K562 (cell line): ENCODE data around the gene MMP28. TPM values are rescaled to one million over a fixed set of nuclear protein-coding genes. Genes with fewer than 3 reads are reported as not detected.

Experiments
- E2F8 ChIP-seq: fragments of 450-650 bp; IDR thresholded peaks from 2 replicates; pipeline ENCODE4 v1.7.1; 2018; ENCODE audit warnings: mild to moderate bottlenecking, low read depth; ENCODE audit not compliant: partially characterized antibody
- GABPB2 ChIP-seq: fragments of 250-450 bp; sonication (Bioruptor Pico); conservative IDR thresholded peaks from 2 replicates; pipeline ENCODE4 v1.5.1; 2021; ENCODE audit warnings: mild to moderate bottlenecking
- MAFF ChIP-seq: IDR thresholded peaks from 2 replicates; pipeline ENCODE4 v1.6.1; 2012; ENCODE audit warnings: low read length, improper control_type of control experiment
- MCM3 ChIP-seq: fragments of 450-650 bp; IDR thresholded peaks from 2 replicates; pipeline ENCODE4 v1.6.1; 2016
- NONO ChIP-seq, 2 experiments: fragments of 200-400 bp in 1 of 2; fragments of 450-650 bp in 1 of 2; formaldehyde crosslinking in 1 of 2; IDR thresholded peaks; 2 replicates each; pipeline ENCODE4 v1.6.1; 2017; ENCODE audit warnings: low read depth in 2 of 2, mild to moderate bottlenecking in 2 of 2, moderate library complexity in 2 of 2, low read length in 1 of 2
- PRMT5 ChIP-seq: sonication (generic); formaldehyde crosslinking; IDR thresholded peaks from 2 replicates; pipeline ENCODE4 v1.5.0; 2020; ENCODE audit warnings: missing genetic modification reagents
- RAD51 ChIP-seq: fragments of 450-650 bp; IDR thresholded peaks from 2 replicates; pipeline ENCODE4 v1.7.1; 2016; ENCODE audit warnings: low read depth, mild to moderate bottlenecking, borderline replicate concordance
- RFX5 ChIP-seq: IDR thresholded peaks from 2 replicates; pipeline ENCODE4 v1.6.1; 2011; ENCODE audit warnings: low read depth, mild to moderate bottlenecking, improper control_type of control experiment, low read length
- SLC30A9 ChIP-seq: fragments of 250-450 bp; sonication (Bioruptor Pico); IDR thresholded peaks from 2 replicates; pipeline ENCODE4 v1.8.0; 2022; ENCODE audit warnings: mild to moderate bottlenecking, moderate library complexity
- U2AF1 ChIP-seq: fragments of 200-400 bp; formaldehyde crosslinking; optimal IDR thresholded peaks from 2 replicates; pipeline ENCODE3; 2017; ENCODE audit warnings: mild to moderate bottlenecking, low read depth, low read length, moderate library complexity
- ZFP36 ChIP-seq: fragments of 150-350 bp; IDR thresholded peaks from 2 replicates; pipeline ENCODE4 v1.6.1; 2018; ENCODE audit warnings: low read length, low read depth; ENCODE audit not compliant: partially characterized antibody
- ZNF165 ChIP-seq: fragments of 250-450 bp; sonication (Bioruptor Pico); IDR thresholded peaks from 2 replicates; pipeline ENCODE4 v1.4.0; 2020; ENCODE audit warnings: borderline replicate concordance
- ZNF586 ChIP-seq: fragments of 450-650 bp; formaldehyde crosslinking; conservative IDR thresholded peaks from 2 replicates; pipeline ENCODE4 v1.4.0; 2020; ENCODE audit warnings: mild to moderate bottlenecking, moderate library complexity
- polyA plus RNA-seq, 8 experiments: library from polyadenylated mRNA; depleted of rRNA in 4 of 8; stranded (reverse) in 5 of 8; unstranded in 3 of 8; fragments of >200 nt; fragmentation: Nextera tagmentation in 2 of 8; fragmentation: Illumina TruSeq in 1 of 8; extraction: Ambion mirVana in 2 of 8; extraction: Trizol in 1 of 8; gene quantifications; 2 replicates each; pipeline versions ENCODE4 v1.2.1 to v1.2.3, GENCODE V29; 2011 to 2014; ENCODE audit warnings: inconsistent platforms in 1 of 8, missing spikeins in 1 of 8
- total RNA-seq, 7 experiments: library from RNA; depleted of rRNA in 6 of 7; stranded (reverse); fragments of >200 nt in 6 of 7; fragmentation: Illumina TruSeq in 2 of 7; extraction: Trizol in 2 of 7; gene quantifications; 2 replicates each; pipeline versions ENCODE4 v1.2.1 to v1.2.3, GENCODE V29; 2011 to 2021; ENCODE audit warnings: low replicate concordance in 1 of 7
- TF ChIP-seq, protein P1 (sequence below): fragments of 250-450 bp; sonication (Bioruptor Pico); IDR thresholded peaks from 2 replicates; pipeline ENCODE4 v1.9.0; 2021; ENCODE audit warnings: mild to moderate bottlenecking, inconsistent platforms
- TF ChIP-seq, protein P2 (sequence below), 3 experiments: IDR thresholded peaks in 2 of 3; conservative IDR thresholded peaks in 1 of 3; 2 replicates each; pipeline ENCODE4 v1.5.1; 2011 to 2012; ENCODE audit warnings: low read length in 3 of 3, mild to moderate bottlenecking in 3 of 3, control low read depth in 2 of 3, improper control_type of control experiment in 1 of 3, inconsistent platforms in 1 of 3, low read depth in 1 of 3, mixed read lengths in 1 of 3, moderate library complexity in 1 of 3; ENCODE audit not compliant: insufficient read depth in 2 of 3
- TF ChIP-seq, protein P3 (sequence below), 2 experiments: fragments of 450-650 bp in 1 of 2; IDR thresholded peaks; 2 replicates each; pipeline ENCODE4 v1.6.1; 2011 to 2017; ENCODE audit warnings: low read depth in 2 of 2, antibody characterized with exemption in 1 of 2, borderline replicate concordance in 1 of 2, low read length in 1 of 2, mild to moderate bottlenecking in 1 of 2, mixed read lengths in 1 of 2; ENCODE audit not compliant: control insufficient read depth in 1 of 2

The MMP28 gene
- total and polyA plus RNA-seq, 9 of the 15 experiments (the other 6 are each of a cell fraction or from before 2014, with no cell fraction given), result not detected

- TF ChIP-seq, protein P1, sequence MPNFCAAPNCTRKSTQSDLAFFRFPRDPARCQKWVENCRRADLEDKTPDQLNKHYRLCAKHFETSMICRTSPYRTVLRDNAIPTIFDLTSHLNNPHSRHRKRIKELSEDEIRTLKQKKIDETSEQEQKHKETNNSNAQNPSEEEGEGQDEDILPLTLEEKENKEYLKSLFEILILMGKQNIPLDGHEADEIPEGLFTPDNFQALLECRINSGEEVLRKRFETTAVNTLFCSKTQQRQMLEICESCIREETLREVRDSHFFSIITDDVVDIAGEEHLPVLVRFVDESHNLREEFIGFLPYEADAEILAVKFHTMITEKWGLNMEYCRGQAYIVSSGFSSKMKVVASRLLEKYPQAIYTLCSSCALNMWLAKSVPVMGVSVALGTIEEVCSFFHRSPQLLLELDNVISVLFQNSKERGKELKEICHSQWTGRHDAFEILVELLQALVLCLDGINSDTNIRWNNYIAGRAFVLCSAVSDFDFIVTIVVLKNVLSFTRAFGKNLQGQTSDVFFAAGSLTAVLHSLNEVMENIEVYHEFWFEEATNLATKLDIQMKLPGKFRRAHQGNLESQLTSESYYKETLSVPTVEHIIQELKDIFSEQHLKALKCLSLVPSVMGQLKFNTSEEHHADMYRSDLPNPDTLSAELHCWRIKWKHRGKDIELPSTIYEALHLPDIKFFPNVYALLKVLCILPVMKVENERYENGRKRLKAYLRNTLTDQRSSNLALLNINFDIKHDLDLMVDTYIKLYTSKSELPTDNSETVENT, result peak; percentile 55; the same call in 1 of the 2 replicates
- TF ChIP-seq ZFP36 (peak; percentile 29), RFX5 (no peak), MAFF (no peak), RAD51 (no peak), SLC30A9 (CRISPR knock-in tag) (no peak), ZNF586 (CRISPR knock-in tag) (no peak), NONO (IDR thresholded peaks at IDR 0.05; ENCODE audit: low read depth in 2 of 2, low read length in 1 of 2) (peak in 1 of 2 experiments; percentile 65; a peak in 1 of 4 replicates), PRMT5 (CRISPR knock-in tag) (no peak), U2AF1 (peak; percentile 53), ZNF165 (CRISPR knock-in tag) (no peak), E2F8 (no peak), GABPB2 (no peak), MCM3 (no peak)
- TF ChIP-seq, protein P2, sequence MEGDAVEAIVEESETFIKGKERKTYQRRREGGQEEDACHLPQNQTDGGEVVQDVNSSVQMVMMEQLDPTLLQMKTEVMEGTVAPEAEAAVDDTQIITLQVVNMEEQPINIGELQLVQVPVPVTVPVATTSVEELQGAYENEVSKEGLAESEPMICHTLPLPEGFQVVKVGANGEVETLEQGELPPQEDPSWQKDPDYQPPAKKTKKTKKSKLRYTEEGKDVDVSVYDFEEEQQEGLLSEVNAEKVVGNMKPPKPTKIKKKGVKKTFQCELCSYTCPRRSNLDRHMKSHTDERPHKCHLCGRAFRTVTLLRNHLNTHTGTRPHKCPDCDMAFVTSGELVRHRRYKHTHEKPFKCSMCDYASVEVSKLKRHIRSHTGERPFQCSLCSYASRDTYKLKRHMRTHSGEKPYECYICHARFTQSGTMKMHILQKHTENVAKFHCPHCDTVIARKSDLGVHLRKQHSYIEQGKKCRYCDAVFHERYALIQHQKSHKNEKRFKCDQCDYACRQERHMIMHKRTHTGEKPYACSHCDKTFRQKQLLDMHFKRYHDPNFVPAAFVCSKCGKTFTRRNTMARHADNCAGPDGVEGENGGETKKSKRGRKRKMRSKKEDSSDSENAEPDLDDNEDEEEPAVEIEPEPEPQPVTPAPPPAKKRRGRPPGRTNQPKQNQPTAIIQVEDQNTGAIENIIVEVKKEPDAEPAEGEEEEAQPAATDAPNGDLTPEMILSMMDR (IDR thresholded peaks at IDR 0.05 in 2 of 3, conservative IDR thresholded peaks at IDR 0.05 in 1 of 3; ENCODE audit: insufficient read depth in 2 of 3, low read depth in 1 of 3, low read length in 3 of 3), result peak; percentile 87 to 99 (median 97)
- TF ChIP-seq, protein P3, sequence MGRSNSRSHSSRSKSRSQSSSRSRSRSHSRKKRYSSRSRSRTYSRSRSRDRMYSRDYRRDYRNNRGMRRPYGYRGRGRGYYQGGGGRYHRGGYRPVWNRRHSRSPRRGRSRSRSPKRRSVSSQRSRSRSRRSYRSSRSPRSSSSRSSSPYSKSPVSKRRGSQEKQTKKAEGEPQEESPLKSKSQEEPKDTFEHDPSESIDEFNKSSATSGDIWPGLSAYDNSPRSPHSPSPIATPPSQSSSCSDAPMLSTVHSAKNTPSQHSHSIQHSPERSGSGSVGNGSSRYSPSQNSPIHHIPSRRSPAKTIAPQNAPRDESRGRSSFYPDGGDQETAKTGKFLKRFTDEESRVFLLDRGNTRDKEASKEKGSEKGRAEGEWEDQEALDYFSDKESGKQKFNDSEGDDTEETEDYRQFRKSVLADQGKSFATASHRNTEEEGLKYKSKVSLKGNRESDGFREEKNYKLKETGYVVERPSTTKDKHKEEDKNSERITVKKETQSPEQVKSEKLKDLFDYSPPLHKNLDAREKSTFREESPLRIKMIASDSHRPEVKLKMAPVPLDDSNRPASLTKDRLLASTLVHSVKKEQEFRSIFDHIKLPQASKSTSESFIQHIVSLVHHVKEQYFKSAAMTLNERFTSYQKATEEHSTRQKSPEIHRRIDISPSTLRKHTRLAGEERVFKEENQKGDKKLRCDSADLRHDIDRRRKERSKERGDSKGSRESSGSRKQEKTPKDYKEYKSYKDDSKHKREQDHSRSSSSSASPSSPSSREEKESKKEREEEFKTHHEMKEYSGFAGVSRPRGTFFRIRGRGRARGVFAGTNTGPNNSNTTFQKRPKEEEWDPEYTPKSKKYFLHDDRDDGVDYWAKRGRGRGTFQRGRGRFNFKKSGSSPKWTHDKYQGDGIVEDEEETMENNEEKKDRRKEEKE (IDR thresholded peaks at IDR 0.05; ENCODE audit: borderline replicate concordance in 1 of 2, control insufficient read depth in 1 of 2, low read depth in 2 of 2, low read length in 1 of 2), result no peak
These were observed 31.1 kb downstream of the MMP28 start (continued) for GRCh38 chr17:35764123-35764991.
